Stimulated activated CD8-positive, alpha-beta memory T cell treated with anti-CD3 and anti-CD28 coated beads, Interleukin-7, amount 100 ng/mL, for 48 hours (primary cell): ENCODE measurements around the gene ATP6V1G2.
"Not testable (repeated sequence)": the region's sequence is repeated elsewhere in the genome, so short reads cannot be mapped to it uniquely, and the experiment has no call there.

Experiments used
- DNase-seq, 2 donors: peaks; one replicate each; pipeline ENCODE4 v3.0.0-alpha.2; 2020; ENCODE audit warnings: low read depth in 1 of 2; ENCODE audit errors: extremely low read depth in 1 of 2

ATP6V1G2 gene

GRCh38 chr6:31575952-31576685 lies 29.7 kb upstream of the ATP6V1G2 start:
- no peak for DNase-seq

- peak in 1 of 2 donors; percentile 83 for DNase-seq
Measured at GRCh38 chr6:31575335-31575901, 29.0 kb upstream of the ATP6V1G2 start, which contains the start of gene TNF. Gene TNF (plus strand): TSS chr6:31575565. CDS start chr6:31575742, 177 bp downstream.

- no peak for DNase-seq
Measured at GRCh38 chr6:31574106-31575061, 28.0 kb upstream of the ATP6V1G2 start.

- no peak for DNase-seq
Measured at GRCh38 chr6:31573239-31574105, 27.1 kb upstream of the ATP6V1G2 start.

- peak; percentile 78 to 87 for DNase-seq
Measured at GRCh38 chr6:31572041-31572911, 25.9 kb upstream of the ATP6V1G2 start, which contains the start of gene LTA. Gene LTA (plus strand): TSS chr6:31572289. CDS start chr6:31572743, 454 bp downstream.

- DNase-seq = no peak
Measured at GRCh38 chr6:31569861-31570536, 23.6 kb upstream of the ATP6V1G2 start.

- peak in 1 of 2 donors; percentile 78 for DNase-seq
Measured at GRCh38 chr6:31568537-31568961, 22.1 kb upstream of the ATP6V1G2 start.

- DNase-seq = no peak
Measured at GRCh38 chr6:31567531-31568370, 21.3 kb upstream of the ATP6V1G2 start.

- no peak for DNase-seq
Measured at GRCh38 chr6:31560697-31561058, 14.3 kb upstream of the ATP6V1G2 start.

GRCh38 chr6:31559958-31560696 lies 13.7 kb upstream of the ATP6V1G2 start:
- DNase-seq = no peak

- DNase-seq = no peak
Measured at GRCh38 chr6:31559606-31559957, 13.2 kb upstream of the ATP6V1G2 start.

GRCh38 chr6:31558631-31559500 lies 12.5 kb upstream of the ATP6V1G2 start:
- DNase-seq = no peak

- DNase-seq = no peak
Measured at GRCh38 chr6:31558318-31558625, 11.9 kb upstream of the ATP6V1G2 start.

GRCh38 chr6:31557443-31558317 lies 11.3 kb upstream of the ATP6V1G2 start:
- DNase-seq = no peak

GRCh38 chr6:31556307-31556706 lies 9.9 kb upstream of the ATP6V1G2 start:
- no peak for DNase-seq

- not testable (repeated sequence) for DNase-seq
Measured at GRCh38 chr6:31551371-31551770, 5.0 kb upstream of the ATP6V1G2 start.
